Karpas-422 (cell line): ENCODE measurements around the gene AQP5. TPM values are rescaled to one million over a fixed set of nuclear protein-coding genes. Genes with fewer than 3 reads are reported as not detected.
"Not testable (repeated sequence)": the region's sequence is repeated elsewhere in the genome, so short reads cannot be mapped to it uniquely, and the experiment has no call there.

Source experiments
- DNase-seq: peaks from one replicate; pipeline ENCODE4 v3.0.0-alpha.2; 2015
- H2AFZ ChIP-seq: fragments of 200-600 bp; sonication (generic); 2 replicates; pipeline ENCODE4 v1.6.1; 2014; ENCODE audit warnings: antibody characterized with exemption, low read length, mixed read lengths
- H3K27ac ChIP-seq: fragments of 200-600 bp; sonication (generic); 2 replicates; pipeline ENCODE4 v1.5.1; 2014; ENCODE audit warnings: mild to moderate bottlenecking, low read length, moderate library complexity
- H3K27me3 ChIP-seq: fragments of 200-600 bp; sonication (generic); 2 replicates; pipeline ENCODE4 v1.6.1; 2014; ENCODE audit warnings: low read length, mixed read lengths
- H3K36me3 ChIP-seq: fragments of 200-600 bp; sonication (generic); 2 replicates; pipeline ENCODE4 v1.6.1; 2014; ENCODE audit warnings: low read length, mixed read lengths; ENCODE audit not compliant: insufficient read depth
- H3K4me1 ChIP-seq: fragments of 200-600 bp; sonication (generic); 2 replicates; pipeline ENCODE4 v1.6.1; 2014; ENCODE audit warnings: mild to moderate bottlenecking, low read length, mixed read lengths
- H3K4me2 ChIP-seq: fragments of 200-600 bp; sonication (generic); 2 replicates; pipeline ENCODE4 v1.6.1; 2014; ENCODE audit warnings: low read length, low read depth, mild to moderate bottlenecking; ENCODE audit not compliant: poor library complexity, severe bottlenecking
- H3K4me3 ChIP-seq: fragments of 200-600 bp; sonication (generic); 2 replicates; pipeline ENCODE4 v1.5.1; 2014; ENCODE audit warnings: mild to moderate bottlenecking, antibody characterized with exemption, low read length, mixed read lengths
- H3K79me2 ChIP-seq: fragments of 200-600 bp; sonication (generic); 2 replicates; pipeline ENCODE4 v1.6.1; 2014; ENCODE audit warnings: mild to moderate bottlenecking, low read length, mixed read lengths
- H3K9ac ChIP-seq: fragments of 200-600 bp; sonication (generic); 2 replicates; pipeline ENCODE4 v1.6.0; 2014; ENCODE audit warnings: low read length
- H3K9me2 ChIP-seq: fragments of 200-600 bp; sonication (generic), shearing (Covaris generic); replicated peaks from 2 replicates; pipeline ENCODE4 v1.6.0; 2014; ENCODE audit warnings: mild to moderate bottlenecking, low read length, moderate library complexity; ENCODE audit not compliant: insufficient read depth
- H3K9me3 ChIP-seq: fragments of 300-700, 200-600 bp; sonication (generic); 2 replicates; pipeline ENCODE4 v1.6.1; 2014; ENCODE audit warnings: low read length, mixed read lengths
- H4K20me1 ChIP-seq: fragments of 200-600 bp; sonication (generic); 2 replicates; pipeline ENCODE4 v1.6.1; 2014; ENCODE audit warnings: mild to moderate bottlenecking, antibody characterized with exemption, low read length, low read depth; ENCODE audit not compliant: insufficient read depth
- total RNA-seq: library from RNA; depleted of rRNA; stranded (reverse); fragments of >200 nt; shearing (Covaris generic); gene quantifications from 2 replicates; pipeline ENCODE4 v1.2.3, GENCODE V29; 2014; ENCODE audit warnings: low replicate concordance

Gene AQP5
- total RNA-seq, 1 experiment from 2014 or later: 0.97 TPM

GRCh38 chr12:49982246-49983087 lies 20.8 kb downstream of the AQP5 start:
- no peaks in the 10 kb centered on the region for H3K4me1 ChIP-seq
- no peak overlapping the region for H3K4me3 ChIP-seq
- H3K27me3 ChIP-seq: no peaks in the 10 kb centered on the region
- H3K9me3 ChIP-seq: no peaks in the 10 kb centered on the region
- no peak for DNase-seq
- H3K9me2 ChIP-seq: no peaks in the 10 kb centered on the region
- H4K20me1 ChIP-seq: no peaks in the 10 kb centered on the region
- no peak overlapping the region for H2AFZ ChIP-seq
- H3K9ac ChIP-seq: no peak overlapping the region
- peaks cover 4% of the 10 kb centered on the region; the same call in 1 of the 2 replicates for H3K36me3 ChIP-seq
- no peak overlapping the region for H3K27ac ChIP-seq
- H3K79me2 ChIP-seq: no peaks in the 10 kb centered on the region
- no peak overlapping the region for H3K4me2 ChIP-seq

GRCh38 chr12:49983892-49984291 lies 22.2 kb downstream of the AQP5 start:
- H3K79me2 ChIP-seq: no peaks in the 10 kb centered on the region
- H3K9me3 ChIP-seq: no peaks in the 10 kb centered on the region
- no peaks in the 10 kb centered on the region for H4K20me1 ChIP-seq
- no peak overlapping the region for H3K4me2 ChIP-seq
- no peaks in the 10 kb centered on the region for H3K27me3 ChIP-seq
- H3K36me3 ChIP-seq: peaks cover 4% of the 10 kb centered on the region; the same call in 1 of the 2 replicates
- H2AFZ ChIP-seq: no peak overlapping the region
- no peak for DNase-seq
- H3K27ac ChIP-seq: no peak overlapping the region
- no peaks in the 10 kb centered on the region for H3K9me2 ChIP-seq
- H3K4me3 ChIP-seq: no peak overlapping the region
- H3K9ac ChIP-seq: no peak overlapping the region
- no peaks in the 10 kb centered on the region for H3K4me1 ChIP-seq

- no peak overlapping the region for H3K4me3 ChIP-seq
- DNase-seq: no peak
- H3K9me2 ChIP-seq: no peaks in the 10 kb centered on the region
- H3K79me2 ChIP-seq: no peaks in the 10 kb centered on the region
- no peaks in the 10 kb centered on the region for H3K27me3 ChIP-seq
- no peaks in the 10 kb centered on the region for H3K9me3 ChIP-seq
- no peak overlapping the region for H2AFZ ChIP-seq
- H3K9ac ChIP-seq: no peak overlapping the region
- no peaks in the 10 kb centered on the region for H4K20me1 ChIP-seq
- peaks cover 10% of the 10 kb centered on the region for H3K36me3 ChIP-seq
- no peak overlapping the region for H3K4me2 ChIP-seq
- no peaks in the 10 kb centered on the region for H3K4me1 ChIP-seq
- no peak overlapping the region for H3K27ac ChIP-seq
Observed at GRCh38 chr12:49984476-49985359, 23.0 kb downstream of the AQP5 start.

- Histone ChIP-seq H3K9ac (no peak overlapping the region), H3K27ac (no peak overlapping the region), H2AFZ (no peak overlapping the region), H3K9me3 (no peaks in the 10 kb centered on the region), H4K20me1 (no peaks in the 10 kb centered on the region), H3K36me3 (peaks cover 21% of the 10 kb centered on the region), H3K9me2 (no peaks in the 10 kb centered on the region), H3K4me3 (no peak overlapping the region), H3K27me3 (no peaks in the 10 kb centered on the region), H3K4me1 (no peaks in the 10 kb centered on the region), H3K4me2 (no peak overlapping the region), H3K79me2 (no peaks in the 10 kb centered on the region)
- no peak for DNase-seq
Observed at GRCh38 chr12:49985981-49986380, 24.3 kb downstream of the AQP5 start.

DNA sequence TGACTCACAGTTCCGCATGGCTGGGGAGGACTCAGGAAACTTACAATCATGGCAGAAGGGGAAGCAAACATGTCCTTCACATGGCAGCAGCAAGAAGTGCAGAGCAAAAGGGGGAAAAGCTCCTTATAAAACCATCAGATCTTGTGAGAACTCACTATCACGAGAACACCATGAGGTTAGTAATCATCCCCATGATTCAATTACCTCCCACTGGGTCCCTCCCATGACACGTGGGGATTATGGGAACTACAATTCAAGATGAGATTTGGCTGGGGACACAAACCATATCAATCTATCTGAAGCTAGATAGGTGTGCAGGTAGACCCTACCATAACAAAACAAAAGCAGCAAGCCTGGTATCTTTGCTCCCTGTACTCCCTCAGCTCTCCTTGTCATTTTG lies 24.8 kb downstream of the AQP5 start:
- H3K4me2 ChIP-seq, DNase-seq, H3K9me3 ChIP-seq, H3K79me2 ChIP-seq, H4K20me1 ChIP-seq, H3K9ac ChIP-seq, H3K9me2 ChIP-seq, H3K4me1 ChIP-seq, H3K4me3 ChIP-seq, H2AFZ ChIP-seq, H3K27me3 ChIP-seq, H3K27ac ChIP-seq: not testable (repeated sequence)
- H3K36me3 ChIP-seq: peaks cover 23% of the 10 kb centered on the region

DNA sequence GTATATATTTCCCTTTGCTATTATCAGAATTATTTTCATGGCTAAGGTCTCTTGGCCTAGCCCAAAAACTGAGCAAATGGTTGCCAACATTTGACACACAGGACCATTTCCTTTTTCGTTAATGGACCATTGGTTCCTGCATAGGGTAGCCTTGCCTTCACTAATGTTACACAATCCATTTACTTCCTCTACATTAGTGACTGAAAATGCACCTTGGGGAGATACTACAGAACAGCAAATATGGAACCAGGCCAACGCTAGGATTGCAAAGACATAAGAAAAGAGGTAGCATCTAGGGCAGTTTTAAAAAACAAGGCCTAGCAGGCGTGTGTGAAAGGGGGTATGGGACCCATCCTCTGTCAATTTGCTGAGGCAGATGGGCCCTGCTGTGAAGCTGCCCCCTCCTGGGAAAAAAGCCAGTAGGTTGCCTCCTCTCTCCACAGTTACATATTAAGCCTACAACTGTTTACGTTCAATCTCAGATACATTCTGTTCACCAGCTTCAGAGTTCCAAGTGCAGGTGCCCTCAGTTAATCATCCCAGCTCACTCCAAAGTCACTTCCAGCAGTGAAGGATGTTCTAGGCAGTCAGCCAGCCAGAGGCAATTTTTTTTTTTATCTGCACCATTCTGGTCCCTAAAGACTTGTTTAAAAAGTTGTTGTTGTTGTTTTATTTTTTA lies 26.1 kb downstream of the AQP5 start:
- H3K79me2 ChIP-seq: no peaks in the 10 kb centered on the region
- no peak overlapping the region for H3K4me2 ChIP-seq
- no peak overlapping the region for H3K27ac ChIP-seq
- H3K4me1 ChIP-seq: no peaks in the 10 kb centered on the region
- H3K4me3 ChIP-seq: no peak overlapping the region
- H3K27me3 ChIP-seq: no peaks in the 10 kb centered on the region
- no peaks in the 10 kb centered on the region for H3K9me2 ChIP-seq
- peaks cover 35% of the 10 kb centered on the region for H3K36me3 ChIP-seq
- no peak overlapping the region for H2AFZ ChIP-seq
- DNase-seq: no peak
- H3K9me3 ChIP-seq: no peaks in the 10 kb centered on the region
- H3K9ac ChIP-seq: no peak overlapping the region
- no peaks in the 10 kb centered on the region for H4K20me1 ChIP-seq

DNA sequence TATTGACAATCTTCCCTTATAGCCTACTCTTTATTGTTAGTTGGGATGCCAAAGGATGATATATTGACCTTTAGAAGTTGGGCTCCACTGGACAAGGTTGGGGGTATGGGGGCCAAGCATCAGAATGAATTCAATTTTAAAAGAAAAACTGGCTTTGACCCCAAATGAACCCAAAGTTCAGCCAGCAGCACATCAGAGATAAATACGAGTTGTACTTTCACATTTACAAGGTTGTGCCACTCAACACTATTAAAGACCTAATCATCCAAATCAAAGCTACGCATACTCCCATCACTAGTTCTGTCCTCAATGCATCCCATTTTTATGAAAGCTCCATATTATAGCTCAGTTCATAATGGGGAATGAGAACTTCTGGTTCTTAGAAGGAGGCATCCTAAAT lies 27.7 kb downstream of the AQP5 start:
- peaks cover 46% of the 10 kb centered on the region for H3K36me3 ChIP-seq
- not testable (repeated sequence) for H2AFZ ChIP-seq, H3K4me3 ChIP-seq, H3K4me2 ChIP-seq, H3K27me3 ChIP-seq, H3K27ac ChIP-seq, DNase-seq, H3K9me3 ChIP-seq, H3K9me2 ChIP-seq, H3K9ac ChIP-seq, H3K79me2 ChIP-seq, H3K4me1 ChIP-seq, H4K20me1 ChIP-seq

- Histone ChIP-seq H3K4me1 (no peaks in the 10 kb centered on the region), H3K36me3 (peaks cover 49% of the 10 kb centered on the region), H3K4me3 (no peak overlapping the region), H3K79me2 (no peaks in the 10 kb centered on the region), H2AFZ (no peak overlapping the region), H3K9ac (no peak overlapping the region), H3K4me2 (no peak overlapping the region), H4K20me1 (no peaks in the 10 kb centered on the region), H3K27me3 (no peaks in the 10 kb centered on the region), H3K9me3 (no peaks in the 10 kb centered on the region), H3K9me2 (no peaks in the 10 kb centered on the region), H3K27ac (no peak overlapping the region)
- DNase-seq: no peak
Observed at GRCh38 chr12:49990273-49990672, 28.6 kb downstream of the AQP5 start.
